HG03439 (cell line): ENCODE results near the gene KCTD15.
"Not testable (repeated sequence)": the region's sequence is repeated elsewhere in the genome, so short reads cannot be mapped to it uniquely, and the experiment has no call there.

Experiments used
- ATAC-seq: cut with Tn5 transposase; IDR thresholded peaks from one replicate; pipeline ENCODE4 v1.9.1; 2021; ENCODE audit warnings: mild to moderate bottlenecking, moderate library complexity; ENCODE audit not compliant: unreplicated experiment

The KCTD15 gene

GRCh38 chr19:33813391-33814101, 16.9 kb downstream of the KCTD15 start:
- no peak for ATAC-seq

DNA sequence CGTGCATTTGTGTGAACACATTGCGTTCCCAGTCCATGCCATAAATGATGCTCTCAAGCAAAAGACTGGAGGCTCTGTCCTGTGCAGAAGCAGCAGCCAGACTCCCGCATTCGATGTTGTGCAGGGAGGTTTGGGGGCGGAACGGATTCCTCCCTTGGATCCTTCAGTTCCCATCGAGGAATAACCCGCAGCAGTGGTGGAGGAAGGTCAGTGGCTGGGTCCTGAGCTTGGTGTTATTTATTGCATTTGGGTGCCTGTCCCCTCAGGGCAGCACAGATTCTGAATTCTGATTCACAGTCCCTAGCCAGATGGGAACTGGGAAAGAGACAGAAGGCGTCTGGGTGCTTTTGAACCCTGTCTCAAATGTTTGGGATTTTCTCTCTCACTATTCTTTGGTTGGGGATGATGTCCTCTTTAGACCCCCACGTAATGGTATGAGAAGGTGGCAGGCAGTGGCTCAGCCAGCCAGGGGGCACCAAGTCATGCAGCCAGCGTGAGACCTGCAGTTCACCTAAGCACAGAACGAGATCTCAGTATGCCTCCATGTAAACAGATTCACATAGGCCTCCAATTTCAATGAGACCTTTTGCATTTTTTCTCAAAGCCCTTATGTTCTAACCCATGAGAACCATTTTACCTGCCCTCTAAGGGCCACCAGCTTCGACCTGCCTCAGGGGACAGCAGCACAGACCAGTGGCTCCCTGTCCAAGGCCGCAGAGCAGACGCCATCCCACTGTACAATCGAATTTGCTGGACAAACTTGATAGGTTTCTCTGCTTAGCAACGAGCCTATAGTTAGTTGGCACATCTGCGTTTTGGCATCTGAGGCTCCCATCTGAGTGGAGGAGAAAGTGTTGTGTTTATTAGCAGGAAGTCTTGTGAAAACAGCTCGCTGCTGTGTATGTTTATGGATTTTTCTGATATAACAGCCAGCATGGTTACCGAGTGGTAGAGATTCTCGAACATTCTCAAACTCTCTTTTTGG, 17.8 kb downstream of the KCTD15 start:
- no peak for ATAC-seq

DNA sequence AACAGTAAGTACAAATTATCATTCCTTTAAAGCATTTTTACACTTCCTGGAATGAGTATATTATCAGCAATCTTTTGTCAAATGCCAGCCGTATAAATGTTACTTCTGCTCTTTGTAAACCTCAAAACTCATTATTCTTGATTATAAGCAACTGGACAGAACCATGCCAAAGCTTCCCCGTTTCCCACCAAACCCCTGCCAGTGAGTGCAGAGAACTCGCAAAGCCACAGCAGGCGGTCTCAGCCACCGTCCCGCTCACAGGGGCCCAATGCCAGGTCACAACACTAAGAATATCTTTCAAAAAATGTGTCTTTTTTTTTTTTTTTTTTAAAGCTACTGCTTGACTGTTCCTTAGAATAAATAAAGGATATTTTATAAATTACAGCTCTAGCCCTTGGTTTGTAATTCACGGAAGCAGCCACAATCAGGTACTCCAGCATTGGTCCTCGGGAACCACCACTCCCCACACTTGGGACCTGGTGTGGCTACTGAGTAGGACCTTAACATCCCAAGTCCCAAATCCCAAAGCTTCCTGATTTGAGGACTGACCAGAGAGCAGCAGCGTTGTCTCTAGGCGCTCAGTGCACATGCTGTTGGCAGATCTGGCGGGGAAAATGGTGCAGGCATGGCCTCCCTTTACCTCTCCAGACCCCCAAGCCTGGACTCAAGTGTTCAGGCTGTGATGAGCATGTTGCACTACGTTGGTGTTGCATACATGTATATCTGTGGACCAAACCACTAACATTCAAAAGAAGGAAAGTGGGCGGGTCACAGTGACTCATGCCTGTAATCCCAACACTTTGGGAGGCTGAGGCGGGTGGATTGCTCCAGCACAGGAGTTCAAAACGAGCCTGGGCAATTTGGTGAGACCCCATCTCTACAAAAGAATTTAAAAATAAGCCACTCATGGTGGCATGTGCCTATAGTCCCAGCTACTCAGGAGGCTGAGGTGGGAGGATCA, 19.0 kb downstream of the KCTD15 start:
- ATAC-seq = no peak

GRCh38 chr19:33818411-33818810, 21.7 kb downstream of the KCTD15 start:
- no peak for ATAC-seq

DNA sequence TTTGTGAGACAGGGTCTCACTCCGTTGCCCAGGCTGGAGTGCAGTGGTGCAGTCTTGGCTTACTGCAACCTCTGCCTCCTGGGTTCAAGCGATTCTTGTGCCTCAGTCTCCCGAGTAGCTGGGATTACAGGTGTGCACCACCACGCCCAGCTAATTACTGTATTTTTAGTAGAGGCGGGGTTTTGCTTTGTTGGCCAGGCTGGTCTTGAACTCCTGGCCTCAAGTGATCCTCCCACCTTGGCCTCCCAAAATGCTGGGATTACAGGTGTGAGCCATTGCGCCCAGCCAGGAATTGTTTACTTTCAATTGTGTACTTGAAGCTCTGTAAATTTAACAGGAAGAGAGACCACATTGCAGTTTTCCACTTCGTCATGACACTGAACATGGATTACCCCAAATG, 22.4 kb downstream of the KCTD15 start:
- not testable (repeated sequence) for ATAC-seq

DNA sequence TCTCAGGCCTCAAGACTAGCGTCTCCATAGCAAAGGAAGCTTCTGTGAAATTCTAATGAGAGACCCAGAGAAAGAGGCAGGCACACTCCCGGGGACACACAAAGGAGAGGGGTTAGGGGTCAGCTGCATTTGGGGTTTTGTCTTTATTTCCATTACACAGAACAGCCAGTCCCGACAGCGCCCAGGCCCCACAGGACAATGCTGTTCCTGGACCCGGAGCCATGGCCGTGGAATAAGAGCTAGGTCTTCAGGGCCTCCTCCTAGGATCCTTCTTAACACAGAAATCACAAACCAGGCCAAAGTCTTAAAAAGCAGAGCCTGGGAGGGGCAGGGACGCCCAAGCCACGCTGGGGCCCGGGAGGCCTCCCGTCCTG, 22.8 kb downstream of the KCTD15 start:
- ATAC-seq = no peak

- no peak for ATAC-seq
Observed at GRCh38 chr19:33819880-33820781, 23.5 kb downstream of the KCTD15 start.

DNA sequence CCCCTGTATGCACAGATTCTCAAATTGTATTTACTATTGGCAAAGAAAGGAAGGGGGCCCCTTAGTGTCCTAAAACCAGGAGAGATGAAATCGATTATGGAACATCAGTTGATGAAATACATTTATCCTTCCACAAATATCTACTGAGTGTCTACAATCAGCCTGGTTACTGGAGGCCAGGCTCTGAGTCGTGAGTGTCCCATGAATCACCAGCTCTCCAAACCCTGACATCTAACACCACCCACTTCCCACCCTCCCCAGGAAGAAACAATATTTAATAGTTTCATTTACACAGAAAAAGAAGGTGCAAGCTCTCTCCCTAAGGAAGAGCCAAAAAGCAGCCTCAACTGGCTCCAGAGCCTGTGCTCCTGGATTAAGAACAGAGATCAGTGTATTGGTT, 25.2 kb downstream of the KCTD15 start:
- no peak for ATAC-seq

DNA sequence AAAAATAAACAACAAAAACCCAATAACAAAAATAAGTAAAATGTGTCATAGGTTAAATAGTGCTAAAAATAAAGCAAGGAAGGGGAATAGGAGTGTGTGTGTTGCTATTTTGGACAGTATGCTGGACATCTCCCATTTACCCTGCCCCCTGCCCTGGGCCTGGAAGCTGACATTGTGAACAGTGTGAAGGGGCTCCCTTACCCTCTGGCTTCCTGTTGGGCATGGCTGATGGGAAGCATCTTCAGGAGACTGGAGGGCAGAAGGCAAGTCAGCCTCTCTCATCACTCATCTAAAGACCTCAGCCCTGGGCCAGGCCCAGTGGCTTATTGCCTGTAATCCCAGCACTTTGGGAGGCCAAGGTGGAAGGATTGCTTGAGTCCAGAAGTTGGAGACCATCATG, 26.7 kb downstream of the KCTD15 start:
- no peak for ATAC-seq

- no peak for ATAC-seq
Observed at GRCh38 chr19:33825556-33825955, 28.9 kb downstream of the KCTD15 start.

GRCh38 chr19:33826521-33826920, 29.9 kb downstream of the KCTD15 start:
- no peak for ATAC-seq

GRCh38 chr19:33828266-33829075, 31.8 kb downstream of the KCTD15 start:
- ATAC-seq = no peak

DNA sequence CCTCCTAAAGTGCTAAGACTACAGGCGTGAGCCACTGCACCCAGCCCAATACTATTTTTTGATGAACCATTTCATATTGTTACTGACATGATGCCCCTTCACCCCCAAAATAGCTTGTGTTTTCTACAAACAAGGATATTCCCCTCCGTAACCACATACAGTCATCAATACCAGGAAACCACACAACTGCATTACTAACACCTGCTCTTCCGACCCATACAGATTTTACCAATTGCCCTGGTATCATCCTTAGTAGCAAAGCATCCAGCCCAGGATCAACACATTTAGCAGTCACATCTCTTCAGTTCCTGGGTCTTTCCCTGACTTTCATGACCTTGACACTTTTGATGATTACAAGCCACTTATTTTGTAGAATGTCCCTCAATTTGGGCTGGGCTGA, 33.6 kb downstream of the KCTD15 start:
- ATAC-seq = no peak

DNA sequence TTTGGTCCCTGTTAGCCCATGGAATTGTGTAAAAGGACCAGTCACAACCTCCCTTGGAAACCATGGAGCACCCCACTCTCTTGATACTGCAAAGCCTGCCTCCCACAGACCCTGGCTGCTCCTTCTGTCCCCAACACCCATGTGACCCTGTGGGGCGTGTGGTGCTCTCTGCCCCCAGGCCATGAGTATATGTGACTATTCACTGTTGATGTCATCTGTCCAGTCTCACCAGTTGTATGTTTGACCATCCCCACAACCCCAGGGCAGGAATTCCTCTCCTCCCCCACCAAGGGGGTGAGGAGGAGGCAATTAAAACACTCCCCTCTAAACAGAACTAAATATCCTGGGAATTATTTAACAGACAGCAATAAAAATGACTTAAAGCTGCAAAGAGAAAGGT, 35.2 kb downstream of the KCTD15 start:
- ATAC-seq = no peak

GRCh38 chr19:33832633-33833032, 36.0 kb downstream of the KCTD15 start:
- ATAC-seq = no peak

GRCh38 chr19:33840382-33840781, 43.7 kb downstream of the KCTD15 start:
- ATAC-seq = no peak

DNA sequence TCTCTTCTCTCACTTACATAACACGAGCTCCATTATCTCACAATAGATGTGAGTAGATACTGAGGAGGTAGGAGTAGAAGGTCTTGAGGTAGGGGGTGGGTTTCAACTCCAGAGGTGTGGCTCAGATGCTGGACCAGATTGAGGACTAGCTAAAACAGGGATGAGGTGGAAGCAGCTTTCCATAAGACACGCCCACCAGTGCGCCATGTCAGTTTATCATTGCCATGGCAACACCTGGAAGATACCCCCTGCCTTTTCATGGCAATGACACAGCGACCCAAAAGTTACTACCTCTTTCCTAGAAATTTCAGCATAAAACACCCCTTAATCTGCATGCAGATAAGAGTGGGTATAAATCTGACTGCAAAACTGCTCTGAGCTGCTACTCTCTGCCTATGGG, 44.1 kb downstream of the KCTD15 start:
- no peak for ATAC-seq

- no peak for ATAC-seq
Observed at GRCh38 chr19:33841685-33842084, 45.0 kb downstream of the KCTD15 start.

- no peak for ATAC-seq
Observed at GRCh38 chr19:33844478-33844877, 47.8 kb downstream of the KCTD15 start.
